NCI-H1105 (cell line): Measurements from ENCODE around the gene DUSP2.
A peak's percentile ranks its signal among the peaks of the same experiment; 100 is the strongest.
"Not testable (repeated sequence)": the region's sequence is repeated elsewhere in the genome, so short reads cannot be mapped to it uniquely, and the experiment has no call there.

Experiments
- DNase-seq: peaks from one replicate; lab custom pipeline; 2025; lab: John Stamatoyannopoulos, UW

The DUSP2 gene

DNA sequence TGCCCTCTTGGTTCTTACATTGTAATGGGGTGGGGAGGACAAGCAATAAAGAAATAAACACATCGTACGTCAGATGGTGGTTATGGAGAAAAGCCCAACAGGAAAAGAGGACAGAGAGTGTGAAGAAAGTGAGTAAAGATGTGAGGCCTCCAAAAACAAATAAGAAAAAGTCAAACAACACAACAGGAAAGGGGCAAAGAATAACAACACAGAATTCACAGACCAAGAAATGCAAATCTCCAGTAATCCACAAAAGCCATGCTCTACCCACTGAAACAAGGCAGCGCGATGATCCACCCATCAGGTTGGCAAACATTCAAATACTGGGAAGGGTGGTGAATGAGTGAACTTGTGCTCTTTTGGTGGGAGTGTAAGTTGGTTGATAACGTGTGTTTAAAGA is 16.7 kb upstream of the DUSP2 start:
- no peak for DNase-seq

DNA sequence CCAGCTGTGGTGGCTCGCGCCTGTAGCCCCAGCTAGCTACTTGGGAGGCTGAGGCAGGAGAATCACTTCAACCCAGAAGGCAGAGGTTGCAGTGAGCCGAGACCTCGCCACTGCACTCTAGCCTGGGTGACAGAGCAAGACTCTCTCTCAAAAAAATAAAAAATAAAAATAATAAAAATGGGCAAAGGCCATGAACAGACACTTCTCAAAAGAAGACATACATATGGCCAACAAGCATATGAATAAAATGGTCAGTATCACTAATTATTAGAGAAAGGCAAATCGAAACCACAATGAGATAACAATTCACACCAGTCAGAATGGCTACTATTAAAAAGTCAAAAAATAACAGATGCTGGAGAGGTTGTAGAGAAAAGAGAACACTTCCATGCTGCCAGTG is 15.1 kb upstream of the DUSP2 start:
- not testable (repeated sequence) for DNase-seq

DNA sequence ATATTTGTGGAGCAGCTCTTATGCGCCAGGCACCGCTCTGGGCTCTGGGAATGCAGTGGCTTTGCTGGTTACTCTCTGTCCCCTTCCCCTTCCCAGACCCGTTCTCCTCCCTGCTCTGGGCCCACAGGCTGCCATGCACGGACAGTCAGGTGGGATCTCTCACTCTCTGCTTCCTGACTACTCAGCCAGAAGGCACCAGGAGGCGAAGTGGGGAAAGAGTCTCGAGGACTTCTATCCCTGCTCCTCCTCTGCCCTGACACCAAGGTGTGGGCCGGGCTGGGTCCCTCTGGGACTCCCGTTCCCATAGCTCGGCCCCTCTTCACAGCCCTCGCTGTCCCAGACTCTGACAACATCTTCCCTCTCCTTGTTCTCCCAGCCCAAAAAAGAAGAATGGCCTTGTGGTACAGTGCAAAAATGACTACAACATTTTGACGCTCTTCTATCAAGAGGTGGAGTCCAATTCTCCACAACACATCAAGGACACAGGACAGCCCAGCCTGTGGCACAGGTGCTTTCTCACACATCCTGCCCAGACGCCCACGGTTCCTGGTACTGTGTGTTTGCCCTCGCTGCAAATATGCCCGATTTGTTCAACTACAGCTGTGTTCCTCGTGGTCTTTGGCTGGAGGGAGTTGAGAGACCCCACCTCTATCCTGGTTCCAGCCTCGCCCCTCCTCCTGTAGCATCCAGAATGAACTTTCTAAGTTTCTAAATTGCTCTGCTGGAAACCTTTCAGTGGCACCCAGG is 14.0 kb upstream of the DUSP2 start:
- no peak for DNase-seq

DNA sequence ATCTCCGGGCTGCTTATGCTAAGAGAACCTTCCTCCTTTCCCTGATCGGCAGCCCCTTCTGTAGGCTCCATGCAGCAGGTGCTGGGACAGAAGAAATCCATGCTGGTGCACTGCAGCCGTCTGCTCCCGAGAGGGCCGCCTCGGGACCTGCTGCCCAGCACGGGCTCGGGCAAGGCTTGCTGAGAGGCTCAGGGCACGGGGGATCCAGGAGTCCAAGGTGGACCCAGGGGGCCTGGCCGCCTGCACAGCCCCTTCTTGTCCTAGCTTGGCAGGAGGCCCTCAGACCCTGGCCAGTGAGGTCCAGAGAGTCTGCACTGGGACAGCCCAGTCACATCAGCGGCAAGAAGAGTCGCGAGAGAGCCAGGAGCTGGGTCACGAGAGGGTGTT is 13.3 kb upstream of the DUSP2 start:
- no peak for DNase-seq

DNA sequence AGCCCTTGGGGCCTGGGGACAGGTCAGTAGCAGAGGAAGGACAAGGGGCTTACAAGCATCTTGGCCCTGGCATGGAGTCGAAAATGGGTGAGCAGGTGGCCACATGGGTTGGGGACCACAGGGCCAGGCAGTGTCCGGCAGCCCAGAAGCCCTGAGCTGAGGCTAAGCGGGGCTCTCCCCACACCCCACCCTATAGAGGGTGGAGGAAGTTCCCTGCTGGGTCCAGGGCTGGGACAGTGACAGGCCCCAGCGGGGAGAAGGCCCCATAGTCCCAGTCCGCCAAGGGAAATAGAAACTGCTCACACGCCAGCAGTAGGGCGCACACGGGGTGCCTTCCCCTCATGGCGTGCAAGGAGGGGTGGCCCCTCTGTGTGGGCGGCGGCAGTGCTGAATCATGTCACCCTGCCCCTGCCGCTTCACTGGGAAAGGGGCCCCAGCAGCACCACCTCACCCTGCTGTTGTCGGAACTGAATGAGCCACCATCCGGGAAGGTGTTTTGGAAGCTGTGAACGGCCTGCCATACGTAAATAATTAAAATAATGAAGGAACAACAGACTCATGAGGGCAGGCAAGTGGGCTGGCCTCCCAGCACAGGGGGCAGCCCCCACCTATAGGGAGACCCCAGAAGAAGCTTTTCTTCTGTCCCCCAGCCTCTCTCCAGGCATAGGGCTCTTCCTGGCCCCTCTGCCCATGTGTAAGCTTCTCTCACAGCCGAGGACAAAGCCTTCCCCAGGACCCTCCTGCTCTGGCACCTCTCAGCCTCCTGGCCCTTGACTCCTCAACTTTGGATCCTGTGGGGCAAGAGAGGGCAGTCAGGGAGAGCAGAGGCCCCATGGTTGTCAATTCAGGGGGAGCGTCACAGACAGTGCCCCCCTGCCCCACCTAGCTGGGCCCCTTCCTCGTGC is 12.7 kb upstream of the DUSP2 start:
- no peak for DNase-seq

DNA sequence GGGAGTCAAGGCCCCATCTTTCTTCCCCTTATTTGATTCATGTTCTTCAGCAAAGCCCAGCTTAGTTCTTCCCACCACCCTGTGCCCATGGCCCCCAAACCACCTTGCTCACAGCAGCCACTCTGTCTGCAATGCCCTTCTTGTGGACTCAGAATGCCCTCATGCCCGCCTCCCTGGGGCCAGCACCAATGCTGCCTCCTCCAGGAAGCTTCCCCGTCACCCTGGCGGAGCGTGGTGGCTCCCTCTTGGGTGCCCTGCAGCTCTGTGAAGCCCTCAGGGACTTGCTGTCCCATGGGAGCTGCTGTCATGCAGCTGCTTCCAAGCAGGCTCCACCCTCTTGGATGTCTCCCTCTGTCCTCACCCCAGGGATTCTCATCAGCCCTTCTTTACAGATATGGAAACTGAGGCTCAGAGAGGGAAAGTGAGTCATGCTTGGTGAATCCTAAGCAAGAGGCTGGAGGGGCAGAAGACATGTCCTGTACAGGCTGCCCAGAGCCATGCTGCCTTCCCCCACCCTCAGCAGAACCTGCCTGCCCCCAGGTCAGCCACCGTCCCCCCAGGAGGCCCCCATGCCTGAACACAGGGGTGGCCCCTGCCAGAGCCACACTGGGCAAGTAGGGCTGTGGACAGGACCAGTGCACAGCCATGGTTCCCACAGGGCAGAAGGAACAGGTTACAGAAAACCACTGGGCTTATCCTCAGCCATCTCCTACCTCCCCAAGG is 11.8 kb upstream of the DUSP2 start:
- DNase-seq, result no peak

DNA sequence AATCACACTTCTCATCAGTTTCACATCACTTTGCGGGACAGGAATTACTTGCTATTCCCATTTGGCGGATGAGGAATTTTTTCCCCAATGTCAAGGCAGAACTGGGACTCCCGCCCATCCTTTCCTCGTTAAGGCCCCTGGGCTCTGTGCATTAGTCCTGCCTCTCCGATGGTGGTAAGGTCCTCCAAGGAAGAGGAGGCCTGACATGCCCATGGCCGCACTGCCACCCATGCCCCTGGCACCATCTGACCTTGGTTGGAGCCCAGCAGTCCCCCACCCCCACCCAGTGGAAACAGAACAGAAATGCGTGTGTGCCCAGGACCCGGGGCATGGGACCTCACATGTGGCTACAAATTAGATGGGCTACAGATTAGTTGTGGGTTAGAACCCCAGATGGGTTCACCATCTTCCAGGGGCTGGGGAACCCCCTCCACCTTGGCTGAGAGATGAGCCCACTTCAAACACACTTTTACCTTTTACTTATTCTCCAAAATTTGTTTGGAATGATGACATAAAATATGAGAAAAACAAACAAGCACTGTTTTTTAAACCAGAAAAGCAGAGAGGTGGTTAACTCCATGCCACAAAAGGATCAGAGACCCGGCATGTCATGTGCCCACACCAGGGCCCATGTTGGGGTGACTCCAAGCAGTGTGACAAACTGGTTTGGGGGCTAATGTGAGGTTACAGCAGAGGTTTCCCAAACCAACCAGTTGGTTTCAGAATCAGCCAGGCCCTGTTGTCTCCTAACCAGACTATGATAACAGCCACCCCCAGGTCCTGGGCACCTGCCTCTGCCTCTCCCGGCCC is 11.0 kb upstream of the DUSP2 start:
- DNase-seq, result no peak

DNA sequence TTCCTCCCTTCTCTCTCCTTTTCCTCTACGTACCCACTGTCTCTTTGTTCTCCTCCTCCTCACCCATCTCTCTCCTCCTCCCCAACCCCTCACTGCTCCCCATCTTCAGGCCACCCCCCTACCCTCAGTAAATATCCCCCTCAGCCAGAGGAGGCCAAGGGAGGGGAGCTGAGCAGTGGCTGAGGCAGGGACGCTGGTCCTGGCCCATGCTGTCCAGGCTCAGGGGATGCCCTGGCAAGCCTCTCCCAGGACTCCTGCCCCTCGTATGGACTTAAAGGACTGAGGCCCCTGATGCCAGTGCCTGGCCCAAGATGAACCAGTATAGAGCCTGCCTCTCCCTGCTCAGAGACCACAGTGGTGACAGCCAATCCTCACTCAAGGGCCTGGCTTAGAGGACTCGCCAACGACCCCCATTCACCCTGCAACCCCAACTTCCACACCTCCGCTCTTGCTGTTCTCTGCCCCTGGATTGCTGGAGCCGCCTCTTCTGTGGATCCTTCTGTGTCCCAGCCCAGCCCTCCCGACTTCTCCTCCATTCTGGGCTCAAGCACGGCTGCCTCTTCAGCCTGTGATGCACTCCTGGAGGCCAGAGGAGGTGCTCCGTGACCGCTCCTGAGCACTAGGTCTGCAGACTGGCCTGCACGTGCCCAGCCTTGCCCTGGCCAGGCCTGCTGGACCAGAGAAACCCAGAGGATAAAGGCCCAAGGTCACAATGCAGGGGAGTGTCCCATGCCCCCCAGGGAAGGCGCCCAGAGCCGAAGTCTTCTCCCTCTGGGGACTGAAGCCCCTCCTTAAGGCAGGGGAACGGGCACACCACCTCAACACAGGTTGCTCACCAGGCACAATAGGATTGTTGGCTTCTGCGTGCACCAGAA is 9.5 kb upstream of the DUSP2 start:
- no peak for DNase-seq

DNA sequence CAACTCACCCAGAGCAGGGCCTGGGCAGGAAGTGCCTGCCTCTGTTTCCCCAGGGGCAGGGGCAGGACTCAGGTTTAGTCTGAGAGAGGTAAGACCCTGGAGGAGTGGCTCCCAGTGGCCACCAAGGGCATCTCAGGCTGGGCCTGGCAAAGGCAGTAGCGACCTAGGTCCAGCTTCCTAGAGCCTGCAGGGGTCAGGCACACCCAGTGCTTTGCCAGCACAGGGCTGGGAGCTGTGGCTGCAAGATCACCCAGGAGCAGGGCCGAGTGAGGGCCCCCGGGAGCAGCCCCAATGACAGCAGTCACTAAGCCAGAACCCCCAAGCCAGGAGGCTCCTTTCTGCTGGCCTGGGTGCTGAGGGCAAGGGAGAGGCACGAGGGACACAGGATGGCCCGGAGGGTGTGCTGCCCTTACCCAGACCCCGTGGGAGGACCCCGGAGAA is 8.8 kb upstream of the DUSP2 start:
- DNase-seq, result no peak

DNA sequence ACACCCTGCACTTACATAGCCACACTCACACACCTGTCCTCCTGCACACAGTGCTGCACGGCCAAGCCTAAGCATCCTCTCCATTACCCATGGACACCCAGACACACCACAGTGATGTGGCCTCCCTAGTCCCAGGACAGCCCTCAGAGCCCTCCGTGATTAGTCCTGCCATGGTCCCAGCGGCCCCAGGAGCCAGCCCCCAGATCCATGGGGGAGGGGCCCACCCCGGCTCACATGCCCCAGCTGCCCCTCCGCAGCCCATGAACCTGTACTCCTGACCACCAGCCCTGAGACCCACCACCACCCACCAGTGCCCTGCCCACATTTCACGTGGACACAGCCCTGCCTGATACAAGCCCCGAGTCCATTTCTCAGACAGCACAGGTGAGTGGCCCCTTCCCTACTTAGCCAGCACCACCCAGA is 8.1 kb upstream of the DUSP2 start:
- no peak for DNase-seq

DNA sequence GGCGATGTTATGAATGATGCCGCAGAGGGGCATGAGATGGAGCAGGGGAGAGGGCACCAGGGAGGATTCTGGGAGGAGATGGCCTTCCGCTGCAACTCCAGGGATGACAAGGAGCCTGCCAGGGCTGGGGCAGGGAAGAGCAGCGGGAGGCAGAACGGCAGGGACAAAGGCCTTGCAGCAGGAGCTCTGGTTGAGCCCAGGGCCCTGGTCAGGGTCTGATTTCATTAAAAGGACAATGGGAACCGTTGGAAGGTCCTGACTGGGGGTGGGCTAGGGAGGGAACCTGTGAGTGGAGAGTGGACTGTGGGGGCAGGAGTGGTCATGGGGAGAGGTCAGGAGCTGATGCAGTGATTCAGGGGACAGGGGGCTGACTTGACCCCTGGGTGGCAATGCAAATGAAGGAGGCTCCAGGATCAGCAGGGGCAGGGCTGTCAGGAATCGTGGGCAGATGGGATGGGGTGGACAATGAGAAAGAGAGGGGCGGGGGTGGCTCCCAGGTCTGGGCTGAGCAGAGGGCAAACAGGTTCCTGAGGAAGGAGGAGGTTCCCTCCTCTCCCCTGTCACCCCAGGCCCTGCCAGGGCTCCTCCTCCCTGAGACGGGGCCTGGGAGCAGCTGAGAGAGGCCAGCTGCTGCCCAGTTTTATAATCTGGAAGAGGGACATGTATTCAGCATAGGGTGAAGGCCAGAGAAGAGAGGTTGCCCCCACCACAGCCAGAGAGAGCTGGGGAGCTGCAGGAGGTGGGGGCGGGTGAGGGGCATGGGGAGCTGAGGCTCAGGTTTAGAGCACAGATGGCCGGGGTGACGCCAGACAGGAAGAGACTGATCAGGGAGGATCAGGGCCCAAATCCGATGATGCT is 7.3 kb upstream of the DUSP2 start:
- DNase-seq, result no peak

DNA sequence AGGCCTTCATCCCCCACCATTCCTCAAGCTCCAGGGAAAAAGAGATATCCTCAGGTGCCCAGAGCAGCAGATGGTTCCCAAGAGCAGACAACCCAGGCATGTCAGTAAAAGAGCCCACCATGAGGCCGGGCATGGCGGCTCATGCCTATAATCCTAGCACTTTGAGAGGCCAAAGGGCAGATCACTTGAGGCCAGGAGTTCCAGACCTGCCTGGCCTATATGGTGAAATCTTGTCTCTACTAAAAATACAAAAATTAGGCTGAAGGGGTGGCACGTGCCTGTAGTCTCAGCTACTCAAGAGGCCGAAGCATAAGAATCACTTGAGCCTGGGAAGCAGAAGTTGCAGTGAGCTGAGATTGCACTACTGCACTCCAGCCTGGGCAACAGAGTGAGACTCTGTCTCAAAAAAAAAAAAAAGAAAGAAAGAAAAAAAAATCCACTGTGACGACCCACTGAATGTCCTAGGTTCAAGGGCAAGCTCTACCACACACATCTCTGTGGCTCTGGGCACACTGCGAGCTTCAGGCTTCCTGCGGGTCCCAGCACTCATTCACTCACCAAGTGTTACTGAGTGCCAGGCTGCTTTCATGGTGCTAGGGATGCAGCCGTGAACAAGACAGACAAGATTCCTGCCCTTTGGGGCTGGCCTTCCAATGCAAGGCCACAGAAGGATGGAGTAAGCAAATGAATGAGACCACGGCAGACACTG is 6.5 kb upstream of the DUSP2 start:
- DNase-seq, result no peak

DNA sequence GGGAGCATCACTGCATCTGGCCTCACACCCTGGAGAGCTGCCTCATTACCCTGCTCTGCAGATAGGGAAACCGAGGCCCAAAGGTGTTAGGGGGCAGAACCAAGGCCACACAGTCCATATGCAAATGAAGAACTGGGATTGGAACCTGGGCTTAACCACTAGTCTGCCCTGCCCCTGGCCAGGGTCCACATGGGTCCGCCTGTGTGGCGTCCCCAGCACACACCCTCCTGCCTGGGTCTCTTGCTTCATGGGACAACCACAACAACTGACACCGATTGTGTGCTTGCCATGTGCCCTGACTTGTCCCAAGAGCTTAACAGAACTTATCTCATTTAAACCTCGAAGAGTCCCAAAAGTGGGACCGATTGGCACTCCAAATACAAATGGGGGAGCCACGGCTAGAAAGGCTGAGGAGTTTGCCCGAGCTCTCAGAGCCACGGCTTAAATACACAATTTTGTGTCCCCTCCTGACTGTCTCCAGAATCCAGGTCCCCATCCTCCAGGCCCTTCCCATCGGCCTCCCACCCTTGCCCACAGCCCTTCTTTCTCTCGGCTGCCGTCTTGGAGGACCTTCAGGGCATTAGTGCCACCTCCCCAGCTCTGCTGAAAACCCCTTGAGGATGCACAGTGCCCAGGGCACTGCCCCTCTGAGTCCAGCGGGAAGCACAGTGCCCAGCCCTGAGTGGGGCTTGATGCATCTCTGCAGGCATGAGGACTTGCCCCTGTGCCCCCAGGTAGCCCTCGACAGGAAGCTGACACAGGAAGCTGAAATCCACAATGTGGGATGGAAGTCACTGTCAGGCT is 5.8 kb upstream of the DUSP2 start:
- no peak for DNase-seq

DNA sequence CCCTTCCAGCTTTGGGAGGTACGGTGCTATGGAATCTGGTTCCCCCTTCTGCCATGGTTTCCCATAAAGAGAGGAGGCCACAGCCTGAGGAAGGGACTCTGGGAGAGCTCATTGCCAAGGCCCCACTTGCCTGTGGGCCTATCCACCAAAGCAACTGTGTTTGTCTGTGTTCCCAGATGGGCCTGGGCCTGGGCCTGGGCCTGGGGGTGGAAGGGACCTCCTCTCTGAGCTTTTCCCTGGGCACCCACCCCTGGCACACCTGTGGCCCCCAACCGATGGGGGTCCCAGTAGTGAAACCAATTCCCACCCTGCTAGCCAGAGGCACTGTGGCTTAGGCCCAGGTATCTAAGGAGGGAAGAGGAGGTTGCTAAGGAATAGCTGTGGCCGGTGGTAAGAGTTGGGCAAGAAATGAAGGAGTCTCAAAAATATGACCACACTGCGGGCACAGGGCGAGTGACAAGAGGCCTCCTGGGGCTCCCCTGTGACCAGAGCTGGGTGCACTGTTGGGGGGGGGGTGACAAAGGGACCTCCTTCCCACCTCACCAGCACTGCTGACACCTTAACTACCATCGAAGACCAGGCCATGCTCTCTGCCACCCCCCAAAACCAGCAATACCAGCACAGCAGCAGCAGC is 4.9 kb upstream of the DUSP2 start:
- no peak for DNase-seq

DNA sequence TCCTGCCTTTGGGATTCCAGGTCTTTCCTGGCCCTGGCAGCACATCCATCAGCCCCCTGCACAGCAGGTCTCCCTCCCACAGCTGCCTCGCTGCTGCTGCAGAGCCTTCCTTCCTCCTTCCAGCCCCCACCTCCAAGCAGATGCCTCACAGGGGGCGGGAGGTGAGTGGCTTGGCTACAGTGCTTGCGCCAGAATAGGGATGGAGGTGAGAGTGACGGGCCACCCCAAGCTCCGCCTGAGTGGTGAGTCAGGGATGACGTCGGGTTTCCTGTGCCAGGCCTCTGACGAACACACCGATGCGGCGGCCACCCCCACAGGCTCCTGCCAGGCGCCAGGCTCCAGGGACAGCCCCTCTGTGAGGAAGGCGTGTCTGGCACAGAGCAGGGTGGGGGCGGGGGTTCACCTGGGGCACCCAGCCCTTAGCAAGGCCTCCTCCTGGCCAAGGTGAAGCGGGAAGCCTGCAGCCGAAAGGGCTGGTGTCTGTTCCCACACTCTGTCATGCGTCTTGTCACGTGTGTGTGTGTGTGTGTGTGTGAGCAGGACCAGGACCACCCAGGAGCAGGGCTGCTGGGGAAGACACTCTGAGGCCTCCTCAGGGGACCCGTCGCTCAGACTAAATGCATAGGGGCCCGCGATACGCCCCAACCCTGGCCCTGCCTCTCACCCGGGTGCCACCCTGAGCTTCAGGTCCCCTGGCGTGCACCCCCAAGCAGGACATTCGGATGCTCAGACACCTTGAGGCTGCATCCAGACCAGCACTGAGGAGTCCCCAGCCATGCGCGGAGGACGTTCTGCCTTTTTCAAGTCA is 3.4 kb upstream of the DUSP2 start:
- DNase-seq, result peak; percentile 91

DNA sequence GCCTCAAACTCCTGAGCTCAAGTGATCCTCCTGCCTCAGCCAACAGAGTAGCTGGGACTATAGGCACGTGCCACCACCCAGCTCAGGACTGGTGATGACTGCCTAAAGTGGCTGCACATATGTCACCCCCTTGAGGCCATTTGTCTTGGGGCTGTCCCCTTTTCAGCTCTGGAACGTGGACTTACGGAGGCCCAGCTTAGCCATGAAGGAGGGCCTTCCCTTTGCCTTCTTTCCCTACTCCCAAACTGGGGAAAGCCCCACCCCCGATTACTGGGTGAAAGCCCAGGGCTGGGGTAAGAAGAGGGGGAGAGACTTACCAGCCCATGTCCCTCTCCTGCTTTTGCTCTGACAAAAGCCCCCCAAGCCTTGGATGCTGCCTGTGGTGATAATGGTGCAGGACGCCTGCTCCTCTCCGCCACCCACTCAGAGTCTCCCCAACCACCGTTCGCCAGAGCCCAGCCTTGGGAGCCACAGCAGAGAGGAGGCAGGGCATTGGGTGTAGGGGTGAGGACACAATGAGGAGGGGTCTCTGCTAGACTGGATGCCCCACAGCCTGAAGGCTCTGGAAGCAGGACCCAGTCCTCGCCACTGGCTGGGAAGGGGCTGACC is 2.5 kb upstream of the DUSP2 start:
- no peak for DNase-seq
